Measurements from ENCODE around the gene ZAR1L. TPM values are rescaled to one million over a fixed set of nuclear protein-coding genes. Genes with fewer than 3 reads are reported as not detected.

ZAR1L gene
- total RNA-seq, 4 donors from 2014 or later, result not detected

DNA sequence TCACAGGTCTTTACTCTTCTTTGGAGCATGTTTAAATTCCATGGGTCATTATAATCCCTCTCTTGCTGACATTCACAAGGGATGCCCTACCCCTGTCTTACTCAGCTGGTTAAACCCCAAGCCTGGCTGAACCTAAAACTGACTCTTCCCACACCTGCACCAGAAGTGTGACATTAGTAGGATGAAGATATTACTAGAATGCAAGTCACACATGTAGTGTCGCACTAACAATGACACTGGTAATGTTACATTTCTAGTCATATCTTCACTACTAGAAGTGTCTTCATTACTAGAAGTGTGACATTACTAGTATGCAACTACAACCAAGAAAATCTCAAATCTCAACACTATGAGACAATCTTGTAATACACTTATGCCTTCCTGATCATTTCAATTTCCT lies 14.2 kb downstream of the ZAR1L start:
- H3K4me3 ChIP-seq, result no peak overlapping the region
- no peak for DNase-seq
- peaks cover 7% of the 10 kb centered on the region for H3K27me3 ChIP-seq
- no peaks in the 10 kb centered on the region for H3K36me3 ChIP-seq
- in situ Hi-C loops (cut with MboI; ENCODE audit: low pct_ligation_motif_present in 1 of 4, low pct_unique_long_range_greater_than_20kb in 1 of 4, low sequenced_read_pairs in 3 of 4) (loop anchor here (10.0 to 25.0 kb wide), 4 partner anchors 276 to 389 kb away; no protein-coding TSS in a partner anchor), intact Hi-C loops (cut with DNase I; ENCODE audit: low total_unique reads) (no loop called here)
- no peak overlapping the region for H3K27ac ChIP-seq
- 86 to 100% methylated on average over 1 of the region's 1 CpG for WGBS, 2 donors (ENCODE audit: low coverage in 1 of 2)
- no peaks in the 10 kb centered on the region for H3K9me3 ChIP-seq
- TF ChIP-seq POLR2A (IDR thresholded peaks at IDR 0.05) (no peak), EP300 (IDR thresholded peaks at IDR 0.05; ENCODE audit: low read depth) (no peak), POLR2AphosphoS5 (IDR thresholded peaks at IDR 0.05) (no peak)
- TF ChIP-seq, protein P1, sequence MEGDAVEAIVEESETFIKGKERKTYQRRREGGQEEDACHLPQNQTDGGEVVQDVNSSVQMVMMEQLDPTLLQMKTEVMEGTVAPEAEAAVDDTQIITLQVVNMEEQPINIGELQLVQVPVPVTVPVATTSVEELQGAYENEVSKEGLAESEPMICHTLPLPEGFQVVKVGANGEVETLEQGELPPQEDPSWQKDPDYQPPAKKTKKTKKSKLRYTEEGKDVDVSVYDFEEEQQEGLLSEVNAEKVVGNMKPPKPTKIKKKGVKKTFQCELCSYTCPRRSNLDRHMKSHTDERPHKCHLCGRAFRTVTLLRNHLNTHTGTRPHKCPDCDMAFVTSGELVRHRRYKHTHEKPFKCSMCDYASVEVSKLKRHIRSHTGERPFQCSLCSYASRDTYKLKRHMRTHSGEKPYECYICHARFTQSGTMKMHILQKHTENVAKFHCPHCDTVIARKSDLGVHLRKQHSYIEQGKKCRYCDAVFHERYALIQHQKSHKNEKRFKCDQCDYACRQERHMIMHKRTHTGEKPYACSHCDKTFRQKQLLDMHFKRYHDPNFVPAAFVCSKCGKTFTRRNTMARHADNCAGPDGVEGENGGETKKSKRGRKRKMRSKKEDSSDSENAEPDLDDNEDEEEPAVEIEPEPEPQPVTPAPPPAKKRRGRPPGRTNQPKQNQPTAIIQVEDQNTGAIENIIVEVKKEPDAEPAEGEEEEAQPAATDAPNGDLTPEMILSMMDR (IDR thresholded peaks at IDR 0.05), result no peak
- no peaks in the 10 kb centered on the region for H3K4me1 ChIP-seq

DNA sequence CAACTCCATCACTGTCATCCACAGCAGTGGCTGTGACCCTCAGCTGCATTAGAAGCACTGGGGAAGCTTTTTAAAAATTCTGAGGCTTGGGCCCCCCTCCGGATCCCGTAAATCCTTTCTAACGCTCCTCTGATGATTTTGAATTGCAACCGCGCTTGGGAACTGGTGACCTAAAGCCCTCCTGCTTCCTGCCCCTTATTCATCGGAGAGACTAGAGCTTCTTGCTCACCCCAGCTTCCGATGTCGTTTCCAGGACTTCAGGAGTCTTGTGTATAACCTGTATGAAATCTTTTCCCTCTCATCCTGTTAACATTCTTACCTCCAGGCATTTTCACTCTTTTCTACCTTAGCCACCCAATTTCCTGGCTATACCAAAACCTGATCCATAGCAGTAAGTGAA lies 14.8 kb downstream of the ZAR1L start:
- Histone ChIP-seq H3K36me3 (no peaks in the 10 kb centered on the region), H3K27me3 (peaks cover 7% of the 10 kb centered on the region), H3K4me1 (no peaks in the 10 kb centered on the region), H3K9me3 (no peaks in the 10 kb centered on the region), H3K4me3 (no peak overlapping the region), H3K27ac (no peak overlapping the region)
- no peak for DNase-seq
- intact Hi-C loops (cut with DNase I; ENCODE audit: low total_unique reads), result no loop called here
- in situ Hi-C loops (cut with MboI; ENCODE audit: low pct_ligation_motif_present in 1 of 4, low pct_unique_long_range_greater_than_20kb in 1 of 4, low sequenced_read_pairs in 3 of 4), result loop anchor here (10.0 to 25.0 kb wide), 4 partner anchors 276 to 388 kb away; no protein-coding TSS in a partner anchor
- WGBS, 2 donors (ENCODE audit: low coverage in 1 of 2), result 56 to 69% methylated on average over 3 to 8 of the region's 8 CpGs
- TF ChIP-seq POLR2AphosphoS5 (IDR thresholded peaks at IDR 0.05) (no peak), EP300 (IDR thresholded peaks at IDR 0.05; ENCODE audit: low read depth) (no peak), POLR2A (IDR thresholded peaks at IDR 0.05) (no peak)
- TF ChIP-seq, protein P1 (IDR thresholded peaks at IDR 0.05), result no peak

GRCh38 chr13:32299893-32300292 lies 15.3 kb downstream of the ZAR1L start:
- peaks cover 7% of the 10 kb centered on the region for H3K27me3 ChIP-seq
- no peaks in the 10 kb centered on the region for H3K36me3 ChIP-seq
- H3K9me3 ChIP-seq, result no peaks in the 10 kb centered on the region
- no peak for TF ChIP-seq POLR2A (IDR thresholded peaks at IDR 0.05)
- TF ChIP-seq, protein P1 (IDR thresholded peaks at IDR 0.05), result no peak
- no peak for TF ChIP-seq EP300 (IDR thresholded peaks at IDR 0.05; ENCODE audit: low read depth)
- TF ChIP-seq POLR2AphosphoS5 (IDR thresholded peaks at IDR 0.05), result no peak
- DNase-seq, result no peak
- 45 to 68% methylated on average over 2 to 4 of the region's 4 CpGs for WGBS, 2 donors (ENCODE audit: low coverage in 1 of 2)
- H3K4me1 ChIP-seq, result no peaks in the 10 kb centered on the region
- H3K4me3 ChIP-seq, result no peak overlapping the region
- no peak overlapping the region for H3K27ac ChIP-seq
- in situ Hi-C loops (cut with MboI; ENCODE audit: low pct_ligation_motif_present in 1 of 4, low pct_unique_long_range_greater_than_20kb in 1 of 4, low sequenced_read_pairs in 3 of 4), result loop anchor here (10.0 to 25.0 kb wide), 4 partner anchors 275 to 388 kb away; no protein-coding TSS in a partner anchor
- intact Hi-C loops (cut with DNase I; ENCODE audit: low total_unique reads), result no loop called here

- no peak overlapping the region for H3K4me3 ChIP-seq
- no peak for DNase-seq
- no peaks in the 10 kb centered on the region for H3K36me3 ChIP-seq
- no peak overlapping the region for H3K27ac ChIP-seq
- intact Hi-C loops (cut with DNase I; ENCODE audit: low total_unique reads) (no loop called here), in situ Hi-C loops (cut with MboI; ENCODE audit: low pct_ligation_motif_present in 1 of 4, low pct_unique_long_range_greater_than_20kb in 1 of 4, low sequenced_read_pairs in 3 of 4) (no loop called here)
- WGBS, 2 donors (ENCODE audit: low coverage in 1 of 2), result 87 to 88% methylated on average over 5 to 6 of the region's 6 CpGs
- no peaks in the 10 kb centered on the region for H3K9me3 ChIP-seq
- no peaks in the 10 kb centered on the region for H3K4me1 ChIP-seq
- peaks cover 7% of the 10 kb centered on the region for H3K27me3 ChIP-seq
- TF ChIP-seq, protein P1 (IDR thresholded peaks at IDR 0.05), result no peak
- TF ChIP-seq POLR2A (IDR thresholded peaks at IDR 0.05), result no peak
- TF ChIP-seq EP300 (IDR thresholded peaks at IDR 0.05; ENCODE audit: low read depth), result no peak
- no peak for TF ChIP-seq POLR2AphosphoS5 (IDR thresholded peaks at IDR 0.05)
Measured at GRCh38 chr13:32298695-32299094, 16.5 kb downstream of the ZAR1L start.

Measured in transverse colon (tissue), 4 donors.